HS-27A (cell line): ENCODE results near the gene DNAH10.

Experiments used
- DNase-seq: peaks from one replicate; pipeline ENCODE4 v3.0.0-alpha.2; 2012; ENCODE audit warnings: low read depth, missing footprints

The DNAH10 gene, protein sequence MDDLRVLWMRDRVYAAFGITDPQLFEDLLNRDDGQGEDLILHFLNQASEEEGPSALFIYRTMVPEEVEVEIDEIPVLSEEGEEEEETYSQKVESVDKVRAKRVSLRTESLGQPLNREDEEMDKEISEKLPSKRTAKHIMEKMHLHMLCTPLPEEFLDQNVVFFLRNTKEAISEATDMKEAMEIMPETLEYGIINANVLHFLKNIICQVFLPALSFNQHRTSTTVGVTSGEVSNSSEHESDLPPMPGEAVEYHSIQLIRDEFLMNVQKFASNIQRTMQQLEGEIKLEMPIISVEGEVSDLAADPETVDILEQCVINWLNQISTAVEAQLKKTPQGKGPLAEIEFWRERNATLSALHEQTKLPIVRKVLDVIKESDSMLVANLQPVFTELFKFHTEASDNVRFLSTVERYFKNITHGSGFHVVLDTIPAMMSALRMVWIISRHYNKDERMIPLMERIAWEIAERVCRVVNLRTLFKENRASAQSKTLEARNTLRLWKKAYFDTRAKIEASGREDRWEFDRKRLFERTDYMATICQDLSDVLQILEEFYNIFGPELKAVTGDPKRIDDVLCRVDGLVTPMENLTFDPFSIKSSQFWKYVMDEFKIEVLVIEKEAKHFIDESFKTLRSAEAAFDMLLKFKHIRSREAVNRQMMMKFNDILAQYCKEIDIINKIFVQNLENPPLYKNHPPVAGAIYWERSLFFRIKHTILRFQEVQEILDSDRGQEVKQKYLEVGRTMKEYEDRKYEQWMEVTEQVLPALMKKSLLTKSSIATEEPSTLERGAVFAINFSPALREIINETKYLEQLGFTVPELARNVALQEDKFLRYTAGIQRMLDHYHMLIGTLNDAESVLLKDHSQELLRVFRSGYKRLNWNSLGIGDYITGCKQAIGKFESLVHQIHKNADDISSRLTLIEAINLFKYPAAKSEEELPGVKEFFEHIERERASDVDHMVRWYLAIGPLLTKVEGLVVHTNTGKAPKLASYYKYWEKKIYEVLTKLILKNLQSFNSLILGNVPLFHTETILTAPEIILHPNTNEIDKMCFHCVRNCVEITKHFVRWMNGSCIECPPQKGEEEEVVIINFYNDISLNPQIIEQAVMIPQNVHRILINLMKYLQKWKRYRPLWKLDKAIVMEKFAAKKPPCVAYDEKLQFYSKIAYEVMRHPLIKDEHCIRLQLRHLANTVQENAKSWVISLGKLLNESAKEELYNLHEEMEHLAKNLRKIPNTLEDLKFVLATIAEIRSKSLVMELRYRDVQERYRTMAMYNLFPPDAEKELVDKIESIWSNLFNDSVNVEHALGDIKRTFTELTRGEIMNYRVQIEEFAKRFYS (N-terminal part only)

DNA sequence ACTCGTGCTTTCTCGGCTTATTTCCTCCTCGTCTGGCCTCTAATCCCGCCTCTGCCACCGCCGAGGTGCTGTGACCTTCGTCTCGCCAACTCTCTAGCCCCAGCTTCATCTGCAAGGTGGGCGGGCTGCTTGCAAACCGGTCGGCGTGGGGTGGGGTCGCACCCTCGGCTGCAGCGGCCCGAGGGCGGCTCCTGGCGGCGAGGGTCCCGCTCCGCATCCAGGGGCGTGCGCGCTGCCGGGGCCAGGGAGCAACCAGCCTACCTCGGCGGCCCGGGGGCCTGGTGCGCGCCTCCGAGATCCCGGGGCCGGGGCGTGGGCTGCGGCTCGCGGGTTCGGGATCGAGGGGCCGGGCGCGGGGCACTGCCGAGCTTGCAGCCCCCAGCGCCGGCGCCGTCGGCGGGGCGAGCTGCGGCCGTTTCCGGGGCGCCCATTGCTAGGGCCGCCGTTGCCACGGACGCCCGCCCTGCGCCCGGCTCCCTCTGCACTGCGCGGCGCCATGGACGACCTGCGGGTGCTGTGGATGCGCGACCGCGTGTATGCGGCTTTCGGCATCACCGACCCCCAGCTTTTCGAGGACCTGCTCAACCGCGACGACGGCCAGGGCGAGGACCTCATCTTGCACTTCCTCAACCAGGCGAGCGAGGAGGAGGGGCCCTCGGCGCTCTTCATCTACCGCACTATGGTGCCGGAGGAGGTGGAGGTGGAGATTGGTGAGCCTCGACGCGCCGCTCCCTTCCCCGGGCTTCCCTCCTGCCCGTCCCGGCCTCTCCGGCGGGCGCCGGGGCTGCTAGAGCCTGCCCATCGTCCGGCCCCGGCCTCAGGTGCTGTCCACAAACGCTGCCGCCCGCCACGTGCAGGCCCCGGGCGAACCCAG lies at the start of gene DNAH10:
Gene DNAH10 (plus strand): TSS at position 461 of the 874 bp plus-strand sequence. CDS start 36 bp downstream, at position 497.
- DNase-seq: no peak

DNA sequence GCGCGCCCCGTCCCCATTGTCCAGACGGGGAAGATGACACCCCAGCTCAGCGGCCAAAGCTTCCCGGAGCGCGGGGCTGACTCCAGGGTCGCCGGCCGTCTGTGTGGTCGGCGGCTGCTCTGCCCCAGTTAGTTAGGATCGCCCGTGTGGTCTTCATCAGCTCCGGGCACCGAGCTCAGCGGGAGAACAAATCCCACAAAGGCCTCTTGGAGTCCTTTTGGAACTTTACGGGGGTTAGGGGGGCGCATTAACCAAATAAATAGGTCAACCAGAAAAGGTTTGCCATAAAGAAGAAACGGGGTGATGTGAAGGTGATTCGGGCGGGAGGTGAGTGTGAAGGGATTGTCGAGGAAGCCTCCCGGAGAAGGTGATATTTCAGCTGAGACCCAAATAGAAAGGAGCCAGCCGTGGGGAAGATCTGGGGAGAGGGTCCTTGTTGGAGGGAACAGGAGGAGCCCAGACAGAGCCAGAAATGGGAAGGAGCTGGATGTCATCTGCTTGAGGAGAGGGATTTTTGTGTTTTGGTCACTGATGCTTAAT lies 49.3 kb upstream of the DNAH10 start:
- no peak for DNase-seq

DNA sequence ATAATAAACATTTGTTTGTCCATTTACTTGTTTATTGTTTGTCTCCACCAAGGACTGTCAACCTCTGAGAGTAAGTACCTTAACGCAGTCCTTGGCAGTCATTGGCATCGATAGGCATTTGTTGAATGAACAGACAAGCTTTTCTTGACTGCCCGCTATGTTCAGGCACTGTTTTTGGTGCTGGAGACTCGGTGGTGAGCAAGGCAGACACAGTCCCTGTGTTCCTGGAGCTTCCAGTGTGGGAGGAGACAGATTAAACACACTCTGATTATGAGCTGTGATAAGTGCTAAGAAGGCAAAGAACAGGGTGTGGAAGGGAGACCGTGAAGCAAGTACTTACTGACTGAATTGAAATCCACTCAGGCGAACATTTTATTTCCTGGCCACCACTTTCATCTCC lies 48.7 kb upstream of the DNAH10 start:
- no peak for DNase-seq

DNA sequence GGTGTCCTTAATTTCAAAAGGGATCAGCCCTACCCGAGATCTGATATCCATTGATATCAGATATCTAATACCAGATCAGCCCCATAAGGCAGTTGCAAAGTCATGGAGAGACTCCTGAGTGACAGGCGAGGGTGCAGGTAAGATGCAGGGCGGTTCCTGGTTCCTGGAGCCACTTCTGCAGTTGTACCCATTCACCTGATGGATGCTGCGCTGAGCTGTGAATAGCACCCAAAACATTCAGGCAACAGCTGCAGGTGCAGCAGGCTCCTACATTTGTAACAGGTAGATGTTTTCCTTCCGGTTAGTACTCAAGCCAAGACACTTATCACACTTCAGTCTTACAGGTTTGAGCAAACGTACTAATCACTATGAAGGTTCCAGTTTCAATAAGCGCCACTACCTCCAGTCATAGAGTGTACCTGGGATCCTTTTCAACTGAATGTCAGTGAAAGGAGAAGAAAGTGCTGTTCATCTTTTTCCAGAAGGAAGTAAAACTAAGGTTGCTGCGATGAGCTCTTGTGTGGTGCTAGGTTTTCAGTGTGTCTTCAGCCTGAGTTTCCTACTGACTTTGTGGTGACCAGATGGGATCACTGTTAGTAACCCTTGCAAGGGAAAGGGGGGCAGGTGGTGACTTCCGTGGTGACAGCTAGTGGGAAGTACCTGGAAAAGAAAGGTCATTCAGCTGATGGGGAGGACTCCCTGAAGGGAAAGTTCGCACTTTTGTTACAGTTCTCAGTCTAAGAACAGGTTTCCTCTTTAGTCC lies 48.1 kb upstream of the DNAH10 start:
- no peak for DNase-seq

DNA sequence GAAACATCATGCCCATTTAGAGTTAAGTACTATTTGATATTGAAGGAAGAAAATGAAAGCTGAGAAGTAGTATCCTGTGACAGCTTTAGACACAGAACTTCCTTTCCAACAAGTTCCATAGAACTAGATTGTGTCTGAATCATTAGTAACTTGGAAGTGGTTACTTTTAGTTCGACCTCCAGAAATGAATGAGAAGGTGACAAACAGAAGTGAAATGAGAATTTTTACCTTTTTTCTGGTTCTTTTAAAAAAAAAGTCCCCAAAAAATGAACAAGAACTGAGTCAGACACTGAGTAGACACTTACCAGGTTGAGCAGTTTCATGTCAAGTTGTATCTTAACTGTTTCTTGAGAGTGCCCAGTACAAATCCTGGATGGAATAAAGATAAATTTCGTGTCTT lies 46.9 kb upstream of the DNAH10 start:
- DNase-seq: no peak

DNA sequence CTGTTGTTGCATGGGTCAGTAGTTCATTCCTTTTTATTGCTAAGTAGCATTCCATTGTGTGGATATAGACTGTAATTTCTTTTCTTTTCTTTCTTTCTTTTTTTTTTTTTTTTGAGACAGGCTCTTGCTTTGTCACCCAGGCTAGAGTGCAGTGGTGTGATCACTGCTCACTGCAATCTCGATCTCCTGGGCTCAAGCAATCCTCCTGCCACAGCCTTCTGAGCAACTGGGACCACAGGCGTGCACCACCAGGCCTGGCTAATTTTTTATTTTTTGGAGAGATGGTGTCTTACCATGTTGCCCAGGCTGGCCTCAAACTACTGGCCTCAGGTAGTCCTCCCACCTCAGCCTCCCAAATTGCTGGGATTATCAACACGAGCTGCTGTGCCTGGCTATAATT lies 44.8 kb upstream of the DNAH10 start:
- no peak for DNase-seq

DNA sequence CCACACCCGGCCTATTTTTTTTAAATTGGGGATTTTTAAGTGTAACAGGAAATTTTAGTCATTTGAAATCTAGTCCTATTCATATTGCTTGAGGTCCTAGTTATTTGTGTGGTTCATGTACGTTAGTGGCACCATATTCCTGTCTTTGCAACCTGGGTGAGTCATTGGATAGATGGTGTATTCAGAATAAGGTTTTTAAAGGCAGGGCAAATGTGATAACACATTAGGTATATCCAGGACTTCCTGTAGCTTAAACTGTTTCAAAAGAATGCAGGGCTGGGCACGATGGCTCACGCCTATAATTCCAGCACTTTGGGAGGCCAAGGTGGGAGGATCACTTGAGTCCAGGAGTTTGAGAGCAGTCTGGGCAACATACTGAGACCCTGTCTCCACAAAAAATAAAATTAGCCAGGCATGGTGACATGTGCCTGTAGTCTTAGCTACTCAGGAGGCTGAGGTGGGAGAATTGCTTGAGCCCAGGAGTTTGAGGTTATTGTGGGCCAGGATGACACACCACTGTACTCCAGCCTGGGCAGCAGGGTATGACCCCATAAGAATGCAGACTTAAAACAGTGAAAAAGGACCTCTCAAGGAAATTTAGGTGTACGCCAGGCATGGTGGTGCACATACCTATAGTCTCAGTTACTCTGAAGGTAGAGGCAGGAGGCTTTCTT lies 41.8 kb upstream of the DNAH10 start:
- no peak for DNase-seq

DNA sequence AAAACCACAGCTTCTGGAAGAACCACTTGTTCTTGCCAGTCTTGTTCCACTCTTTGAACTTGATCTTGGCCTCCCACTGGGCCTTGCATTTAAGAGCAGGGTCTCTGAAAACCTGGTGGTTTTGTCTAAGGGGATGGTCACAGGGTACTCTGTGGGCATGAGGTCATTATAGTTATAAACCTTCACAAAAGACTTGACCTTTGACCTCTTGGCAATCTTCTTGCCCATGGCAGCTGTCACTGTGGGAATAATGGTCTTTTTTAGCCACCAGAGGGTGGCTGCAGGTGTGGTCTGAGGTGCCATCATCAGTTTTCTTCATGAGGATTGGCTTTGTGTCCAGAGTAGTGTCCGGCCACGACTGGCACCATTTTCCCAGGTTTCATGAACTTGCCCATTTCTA lies 40.9 kb upstream of the DNAH10 start:
- no peak for DNase-seq

DNA sequence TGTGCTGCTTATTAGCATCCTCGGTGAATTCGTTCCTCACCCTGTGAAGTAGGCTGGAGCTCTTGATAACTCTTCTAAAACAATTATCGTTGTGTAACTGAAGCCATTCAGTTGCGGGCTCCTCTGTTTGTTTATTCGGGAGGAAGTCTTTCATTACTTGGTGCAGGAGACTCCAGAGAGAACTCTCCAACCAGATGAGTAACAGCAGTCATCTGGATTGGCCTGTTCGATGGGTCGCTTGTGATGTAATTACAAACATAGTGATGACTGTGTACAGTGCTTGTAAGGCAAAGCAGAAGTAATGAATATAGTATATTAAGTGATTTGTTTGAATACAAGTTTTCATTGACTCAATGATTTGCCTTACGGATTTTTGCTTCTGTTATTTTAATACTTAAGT lies 39.1 kb upstream of the DNAH10 start:
- no peak for DNase-seq

DNA sequence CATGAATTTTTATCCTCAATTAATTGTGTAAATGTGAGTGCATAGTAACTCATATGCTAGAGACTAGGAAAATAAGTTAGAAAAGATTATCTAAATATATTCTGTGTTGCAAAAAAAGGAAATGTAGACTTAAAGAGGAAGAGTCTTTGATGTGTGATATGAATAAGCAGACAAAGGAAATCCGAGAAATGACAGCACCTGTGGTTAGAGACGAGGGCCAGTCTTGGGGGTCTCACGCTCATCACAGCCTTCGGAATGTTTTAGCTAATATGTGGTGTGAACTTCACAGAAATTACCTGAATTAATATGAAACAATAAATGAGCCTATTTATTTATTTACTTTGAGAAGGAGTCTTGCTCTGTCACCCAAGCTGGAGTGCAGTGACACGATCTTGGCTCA lies 38.3 kb upstream of the DNAH10 start:
- no peak for DNase-seq

DNA sequence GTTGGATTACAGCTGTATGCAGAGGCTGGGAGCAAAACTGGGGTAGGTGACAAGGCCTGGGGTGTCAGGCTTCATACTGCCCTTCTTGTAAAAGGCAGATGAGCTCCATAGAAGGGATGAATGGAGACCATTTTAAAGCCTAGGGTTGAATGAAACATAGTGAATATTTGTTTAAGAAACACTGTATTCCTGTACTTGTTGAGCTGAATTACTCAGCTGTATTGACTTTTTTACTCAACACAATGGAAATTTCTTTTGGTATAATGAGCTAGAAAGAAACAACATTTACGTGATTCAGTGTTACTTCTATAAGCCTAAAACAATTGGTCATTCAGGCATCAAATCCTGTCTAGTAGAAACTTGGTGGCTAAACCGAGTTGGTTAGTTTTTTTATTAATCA lies 35.9 kb upstream of the DNAH10 start:
- no peak for DNase-seq

DNA sequence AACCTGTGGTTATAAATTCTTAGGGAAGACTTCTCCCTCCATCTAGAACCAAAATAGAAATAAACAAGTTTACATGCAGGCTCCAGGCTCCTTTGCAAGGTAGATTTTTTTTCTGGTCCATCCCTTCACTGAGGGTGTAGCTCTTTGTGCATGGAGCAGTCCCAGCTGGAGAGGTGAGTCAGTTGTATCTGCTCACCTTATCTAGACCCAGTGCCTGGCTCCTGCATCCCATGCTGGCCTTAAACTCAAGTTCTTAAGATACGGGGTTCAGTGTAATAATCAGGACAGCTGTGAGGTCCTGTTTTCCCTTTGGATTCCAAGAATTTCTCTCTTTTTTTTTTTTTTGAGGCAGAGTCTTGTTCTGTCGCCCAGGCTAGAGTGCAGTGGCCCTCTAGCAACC lies 35.1 kb upstream of the DNAH10 start:
- DNase-seq: no peak

DNA sequence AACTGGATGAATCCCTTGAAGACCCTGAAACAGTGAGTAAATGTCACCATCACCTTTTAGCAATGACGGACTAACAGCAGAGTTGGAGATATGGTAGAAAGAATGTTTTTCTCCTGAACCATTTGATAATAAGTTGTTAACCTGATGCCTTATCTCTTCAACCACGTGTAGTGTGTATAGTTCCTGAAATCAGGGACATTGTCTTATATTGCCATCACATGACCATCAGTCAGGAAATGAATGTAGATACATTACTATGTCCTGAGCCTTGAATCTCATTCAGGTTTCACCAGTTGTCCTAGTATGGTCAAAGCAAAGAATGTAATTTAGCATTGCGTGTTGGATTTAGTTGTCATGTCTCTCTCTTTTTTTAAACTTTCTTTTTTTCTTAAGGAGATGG lies 34.2 kb upstream of the DNAH10 start:
- DNase-seq: no peak

DNA sequence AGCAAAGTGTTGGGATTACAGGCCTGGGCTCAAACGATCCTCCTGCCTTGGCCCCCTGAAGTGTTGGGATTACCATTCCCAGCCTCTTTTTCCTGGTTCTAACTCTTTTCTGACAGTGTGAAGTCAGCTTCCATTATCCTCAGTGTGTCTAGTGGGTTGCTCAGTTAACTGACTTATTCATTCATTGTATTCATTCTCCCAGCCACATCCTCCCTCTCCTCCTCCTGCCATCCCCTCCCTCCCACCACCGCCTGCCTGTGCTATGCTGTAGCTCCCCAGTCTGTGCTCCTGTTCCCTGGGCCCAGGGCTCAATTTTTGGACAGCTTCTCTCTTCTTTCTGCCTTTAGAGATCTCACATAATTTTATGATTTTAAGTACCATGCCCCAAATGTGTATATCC lies 30.5 kb upstream of the DNAH10 start:
- DNase-seq: no peak

DNA sequence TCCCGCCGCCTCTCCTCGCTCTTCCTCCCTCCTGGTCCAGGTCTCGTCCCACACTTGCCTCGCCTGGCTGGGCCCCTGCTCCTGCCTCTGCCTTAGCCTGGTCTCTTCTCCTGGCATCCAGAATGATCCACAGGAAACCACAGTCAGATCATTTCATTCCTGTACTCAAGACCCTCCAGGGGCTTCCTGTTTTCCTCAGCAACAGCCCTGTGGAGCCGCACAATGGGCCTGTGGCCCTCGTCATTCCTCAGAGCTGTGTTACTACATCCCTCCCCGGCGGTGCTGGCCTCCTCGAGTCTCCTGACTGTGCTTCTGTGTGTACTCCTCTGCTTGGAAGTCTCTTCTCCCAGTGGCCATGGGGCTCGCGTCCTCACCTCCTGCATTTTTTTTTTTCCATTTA lies 29.9 kb upstream of the DNAH10 start:
- DNase-seq: no peak

DNA sequence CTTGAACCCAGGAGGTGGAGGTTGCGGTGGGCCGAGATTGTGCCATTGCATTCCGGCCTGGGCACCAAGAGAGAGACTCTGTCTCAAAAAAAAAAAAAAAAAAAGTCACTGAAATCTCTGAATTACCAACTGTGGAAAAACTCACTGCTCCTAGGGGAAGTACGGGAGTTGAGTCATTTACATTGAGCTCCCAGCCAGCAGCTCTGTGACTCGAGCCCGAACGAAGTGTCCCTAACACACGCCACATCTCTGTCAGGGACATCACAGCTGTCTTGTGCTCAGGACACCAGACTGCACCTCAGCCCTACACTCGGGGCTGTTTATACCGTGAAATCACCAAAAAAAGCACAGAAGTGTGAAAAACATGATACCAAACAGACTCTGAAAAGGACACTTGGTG lies 28.9 kb upstream of the DNAH10 start:
- DNase-seq: no peak

DNA sequence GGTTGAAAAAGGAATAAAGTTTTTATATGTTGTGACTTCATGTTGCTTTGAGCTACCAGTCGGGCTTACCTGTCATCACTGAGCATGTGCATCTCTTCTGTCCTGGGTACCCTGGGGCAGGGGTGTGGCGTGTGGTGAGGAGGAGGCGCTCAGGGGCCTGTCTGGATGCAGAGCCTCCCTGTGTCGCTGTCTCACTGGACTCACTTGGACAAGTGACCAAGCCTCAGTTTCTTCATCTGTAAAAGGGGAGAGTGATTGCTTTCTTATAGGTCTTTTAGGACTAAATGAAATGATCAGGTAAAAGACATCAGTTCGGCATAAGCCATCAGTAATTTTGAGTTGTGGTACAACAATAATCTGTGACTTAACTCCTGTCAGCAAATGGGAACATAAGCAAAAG lies 27.8 kb upstream of the DNAH10 start:
- DNase-seq: no peak

DNA sequence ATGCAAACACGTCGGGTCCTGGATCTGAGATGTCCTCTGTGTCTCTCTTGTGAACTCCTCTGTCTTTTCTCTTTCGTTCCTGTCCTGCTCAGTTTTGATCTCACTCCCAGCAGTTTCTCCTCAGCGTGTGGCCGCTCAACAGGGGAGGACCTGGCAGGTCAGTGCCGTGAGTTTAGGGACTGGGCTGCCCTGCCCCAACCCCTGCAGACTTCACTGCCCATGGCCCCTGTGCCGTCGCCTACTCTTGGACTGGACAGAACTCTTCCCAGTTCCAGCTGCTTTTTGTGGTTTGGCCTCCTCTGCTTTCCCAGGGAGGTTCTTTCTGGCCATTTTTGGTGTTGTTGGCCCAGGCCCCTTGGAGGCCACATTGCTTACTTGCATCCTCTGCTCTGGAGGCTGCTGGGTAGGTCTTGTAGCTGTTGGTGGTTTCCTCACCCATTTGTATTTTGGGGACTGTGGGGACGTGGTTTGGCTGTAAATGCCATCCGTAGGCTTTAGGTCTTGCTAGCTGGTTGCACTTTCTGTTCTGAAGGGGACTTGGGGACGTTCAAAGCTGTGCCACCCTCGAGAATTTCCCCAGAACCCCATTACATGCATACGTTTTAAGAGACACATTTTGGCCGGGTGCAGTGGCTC lies 20.0 kb upstream of the DNAH10 start:
- no peak for DNase-seq

DNA sequence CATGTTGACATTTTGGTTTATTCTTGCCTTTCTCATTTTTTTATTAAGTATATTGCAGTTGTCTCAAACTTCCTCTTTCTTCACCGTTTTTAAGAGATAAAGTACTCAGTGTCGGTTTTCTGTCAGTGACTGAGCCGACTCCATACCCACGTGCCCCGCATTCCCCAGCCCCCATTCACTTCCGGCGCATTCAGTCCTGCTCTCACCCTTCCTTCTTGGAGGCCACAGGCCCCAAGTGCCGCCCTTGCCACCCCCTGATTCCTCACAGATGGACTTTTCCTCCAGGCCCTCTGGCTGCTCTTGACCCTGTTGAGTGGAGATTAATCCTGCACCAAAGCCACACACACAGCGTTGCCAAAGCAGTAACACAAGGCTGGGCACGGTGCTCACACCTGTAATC lies 19.1 kb upstream of the DNAH10 start:
- no peak for DNase-seq
